Ectodermal cell (in vitro differentiated cells): ENCODE measurements around the gene HOXB5.

Experiments
- H3K27ac ChIP-seq: 2 replicates; pipeline ENCODE4 v1.7.0; 2013; ENCODE audit warnings: mild to moderate bottlenecking, low read depth, low read length; ENCODE audit not compliant: insufficient read depth, poor library complexity, severe bottlenecking
- H3K27me3 ChIP-seq: 2 replicates; pipeline ENCODE4 v1.7.0; 2013; ENCODE audit warnings: mild to moderate bottlenecking, low read length; ENCODE audit not compliant: insufficient read depth, control insufficient read depth, poor library complexity, severe bottlenecking
- H3K36me3 ChIP-seq: one replicate; pipeline ENCODE4 v1.7.0; 2013; ENCODE audit warnings: low read length; ENCODE audit not compliant: control insufficient read depth, insufficient read depth
- H3K4me1 ChIP-seq: one replicate; pipeline ENCODE4 v1.7.0; 2013; ENCODE audit warnings: low read length; ENCODE audit not compliant: control insufficient read depth, insufficient read depth
- H3K4me3 ChIP-seq: 2 replicates; pipeline ENCODE4 v1.7.0; 2013; ENCODE audit warnings: low read depth, low read length, control low read depth; ENCODE audit not compliant: insufficient read depth
- H3K9me3 ChIP-seq: 2 replicates; pipeline ENCODE4 v1.7.0; 2013; ENCODE audit warnings: mild to moderate bottlenecking, low read length, moderate library complexity; ENCODE audit not compliant: control insufficient read depth
- WGBS, 2 experiments: methylation state at CpG; one replicate each; pipeline ENCODE4 v1.1.7; 2013; ENCODE audit warnings: missing lambda C conversion rate in 2 of 2; 5-methylcytosine and 5-hydroxymethylcytosine counted together

HOXB5 gene

DNA sequence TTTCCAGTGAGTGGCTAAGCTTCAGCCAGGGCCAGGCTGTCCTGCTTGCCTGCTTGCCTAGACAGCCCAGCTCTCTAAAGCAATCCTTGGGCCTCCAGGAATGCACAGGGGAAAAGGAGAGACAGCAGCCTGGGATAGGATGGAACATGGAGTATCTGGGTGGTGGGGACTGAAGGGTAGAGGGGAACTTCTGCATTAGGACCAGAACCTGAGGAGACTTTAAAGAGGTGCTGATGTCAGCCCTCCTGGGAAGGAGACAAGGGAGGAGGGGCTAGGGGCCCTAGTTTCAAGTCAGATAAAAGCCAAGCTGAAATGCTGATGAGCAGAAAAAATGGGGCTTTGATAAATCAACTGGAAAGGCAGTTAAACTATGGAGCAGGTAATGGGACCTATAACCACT lies 15.5 kb upstream of the HOXB5 start:
- H3K36me3 ChIP-seq = no peaks in the 10 kb centered on the region
- H3K9me3 ChIP-seq = no peaks in the 10 kb centered on the region
- no peak overlapping the region for H3K27ac ChIP-seq
- no peak overlapping the region for H3K4me3 ChIP-seq
- H3K4me1 ChIP-seq = peaks cover 7% of the 10 kb centered on the region
- peaks cover 100% of the 10 kb centered on the region for H3K27me3 ChIP-seq

DNA sequence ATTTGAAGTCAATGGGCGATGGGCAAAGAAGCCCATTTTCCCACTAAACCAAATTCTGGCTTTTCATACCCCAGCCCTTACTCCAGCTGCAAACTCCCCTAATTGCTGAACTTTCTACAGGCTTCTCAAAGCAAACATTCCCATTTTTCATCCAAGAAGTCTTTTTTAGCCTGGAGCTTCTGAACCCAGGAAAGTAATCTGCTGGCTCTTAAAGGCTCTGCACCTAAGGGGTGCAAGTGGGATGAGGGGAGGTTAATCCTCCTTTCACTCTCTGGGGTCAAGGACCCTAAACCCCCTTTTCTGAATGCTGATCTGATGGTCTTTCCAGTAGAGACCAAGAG lies 14.9 kb upstream of the HOXB5 start:
- Histone ChIP-seq H3K9me3 (no peaks in the 10 kb centered on the region), H3K4me3 (no peak overlapping the region), H3K4me1 (peaks cover 7% of the 10 kb centered on the region), H3K27me3 (peaks cover 100% of the 10 kb centered on the region), H3K27ac (no peak overlapping the region), H3K36me3 (no peaks in the 10 kb centered on the region)
- 42% methylated on average over 1 of the region's 1 CpG for WGBS, 2 experiments

DNA sequence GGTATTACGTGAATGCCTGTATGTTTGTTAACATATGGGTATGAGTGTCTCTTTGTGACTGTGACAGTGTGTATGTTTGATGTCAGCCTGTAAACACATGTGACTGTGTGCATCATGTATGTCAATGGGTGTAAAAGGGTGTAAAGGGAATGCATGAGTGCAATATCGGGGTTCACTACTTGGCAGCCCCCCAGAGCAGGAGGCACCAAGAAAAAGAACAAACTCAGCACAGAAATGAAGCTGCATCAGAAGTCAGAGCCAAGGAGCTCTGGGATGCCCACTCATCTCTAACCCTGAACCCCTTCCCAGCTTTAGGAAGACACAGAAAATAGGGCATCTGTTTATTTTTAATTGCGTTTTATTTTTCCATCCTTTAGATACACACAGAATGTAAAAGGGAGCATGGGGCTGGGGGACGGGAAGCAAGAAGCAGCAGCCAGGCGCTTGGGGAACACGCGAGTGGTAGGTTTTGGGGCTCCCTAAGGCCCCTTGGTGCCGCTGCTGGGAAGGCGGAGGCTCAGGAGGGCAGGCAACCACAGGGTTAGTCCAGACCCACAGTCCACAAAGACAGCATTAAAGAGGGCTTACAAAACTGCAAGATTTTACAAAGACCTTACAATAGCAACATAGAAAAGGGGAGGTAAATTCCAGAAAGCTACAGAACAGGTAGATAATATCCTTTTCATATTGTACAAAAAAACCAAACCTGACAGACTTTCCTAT lies 13.5 kb upstream of the HOXB5 start:
- 32% methylated on average over 8 to 9 of the region's 9 CpGs for WGBS, 2 experiments
- Histone ChIP-seq H3K27ac (no peak overlapping the region), H3K4me1 (peaks cover 7% of the 10 kb centered on the region), H3K36me3 (no peaks in the 10 kb centered on the region), H3K9me3 (no peaks in the 10 kb centered on the region), H3K27me3 (peaks cover 100% of the 10 kb centered on the region), H3K4me3 (no peak overlapping the region)

DNA sequence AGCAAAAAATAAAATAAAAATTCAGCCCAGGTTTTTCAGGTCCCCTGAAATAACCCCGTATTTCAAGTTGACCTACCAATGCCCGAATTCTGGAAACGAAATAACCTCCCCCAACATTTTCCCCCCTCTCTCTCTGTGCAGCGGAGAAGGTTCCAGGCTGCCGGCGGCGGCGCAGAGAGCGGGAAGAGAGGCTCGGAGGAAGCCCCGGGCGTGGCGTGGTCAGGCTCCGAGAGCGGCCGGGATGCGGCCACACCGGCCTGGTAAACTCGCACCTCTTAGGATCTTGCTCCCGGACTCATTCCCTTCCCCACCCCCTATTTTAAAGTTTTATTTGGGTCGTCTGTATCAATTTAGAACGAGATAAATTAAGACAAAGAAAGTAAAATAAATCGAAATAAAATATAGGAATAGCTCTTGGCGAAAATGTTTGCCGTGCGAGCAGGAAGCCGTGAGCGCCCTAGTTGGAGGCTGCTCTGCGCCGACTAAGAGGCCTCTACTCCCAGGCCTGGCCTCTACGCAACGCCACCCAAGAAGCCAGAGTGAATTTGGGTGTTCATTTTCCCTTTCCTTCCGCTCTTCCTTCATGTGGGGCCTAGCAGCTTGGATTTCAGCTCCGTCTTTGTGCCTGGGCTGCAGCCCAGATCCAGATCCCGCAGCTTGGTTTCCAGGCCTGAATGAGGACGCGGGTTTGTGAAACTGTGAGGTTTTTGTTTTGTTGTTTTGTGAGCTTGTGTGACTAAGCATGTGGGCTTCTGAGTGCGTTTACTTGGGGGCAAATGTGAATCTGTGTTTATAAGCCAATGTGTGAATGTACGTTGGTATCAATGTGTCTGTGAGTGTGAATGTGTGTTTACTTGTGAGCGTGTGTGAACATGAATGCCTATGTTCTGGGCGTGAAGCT lies 12.7 kb upstream of the HOXB5 start:
- Histone ChIP-seq H3K27me3 (peaks cover 100% of the 10 kb centered on the region), H3K27ac (no peak overlapping the region)
- 9 to 10% methylated on average over 38 to 41 of the region's 41 CpGs for WGBS, 2 experiments

DNA sequence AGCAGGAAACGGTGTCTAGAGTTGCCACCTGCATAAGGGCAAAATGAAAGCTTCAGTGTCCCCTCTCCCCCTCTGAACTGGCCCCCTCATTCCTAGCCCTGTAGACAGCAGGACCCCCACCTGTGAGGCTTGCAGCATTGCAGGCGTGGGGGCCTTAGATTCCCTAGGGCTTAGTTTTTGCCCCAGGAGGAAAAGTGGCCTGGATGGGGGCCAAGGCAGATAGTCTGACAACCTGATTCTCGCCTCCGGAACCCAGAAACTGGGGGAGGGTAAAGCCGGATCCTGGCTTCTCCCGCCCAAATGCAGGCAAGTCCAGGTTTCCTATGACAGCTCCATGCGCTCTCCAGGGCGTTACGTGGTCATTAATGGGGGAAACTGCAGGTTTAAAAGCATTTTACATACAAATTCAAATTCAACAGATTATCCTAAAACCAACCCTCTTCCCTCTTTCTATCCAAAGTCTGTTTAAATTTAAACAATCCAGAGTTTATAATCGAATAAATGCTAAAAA lies 11.9 kb upstream of the HOXB5 start:
- Histone ChIP-seq H3K4me1 (peaks cover 5% of the 10 kb centered on the region), H3K4me3 (no peak overlapping the region), H3K27ac (no peak overlapping the region), H3K36me3 (no peaks in the 10 kb centered on the region), H3K27me3 (peaks cover 100% of the 10 kb centered on the region), H3K9me3 (no peaks in the 10 kb centered on the region)
- 8% methylated on average over 10 of the region's 10 CpGs for WGBS, 2 experiments

More for the DNA sequence above, 12.7 kb upstream of the HOXB5 start:
- peaks cover 7% of the 10 kb centered on the region for H3K4me1 ChIP-seq
- H3K4me3 ChIP-seq = no peak overlapping the region
- H3K36me3 ChIP-seq = no peaks in the 10 kb centered on the region
- H3K9me3 ChIP-seq = no peaks in the 10 kb centered on the region

DNA sequence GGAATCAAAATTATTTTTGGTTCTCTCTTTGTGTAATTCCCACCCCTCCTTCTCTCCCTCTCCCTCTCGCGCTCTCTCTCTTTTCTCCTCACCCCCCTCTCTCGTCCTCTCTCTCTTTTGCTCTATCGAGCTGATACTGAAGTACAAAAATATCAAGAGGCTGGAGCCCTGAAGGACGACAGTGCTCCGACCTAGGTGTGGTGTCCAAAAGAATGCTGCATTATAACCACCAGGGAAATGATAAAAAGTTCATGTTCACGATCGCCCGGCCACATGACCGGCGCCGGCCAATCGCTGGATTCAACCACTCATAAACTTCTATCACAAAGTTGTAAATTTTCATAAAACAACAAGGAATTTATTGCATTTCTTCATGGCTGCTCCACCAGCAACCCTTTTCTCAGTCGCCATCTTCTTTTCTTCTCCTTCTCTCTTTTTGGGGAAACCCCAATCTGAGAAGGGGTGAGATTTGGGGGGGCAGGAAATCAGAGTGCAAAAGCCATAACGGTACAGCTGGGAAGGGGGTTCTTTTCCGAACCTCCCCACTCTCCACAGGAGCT lies 11.3 kb upstream of the HOXB5 start, which contains the start of gene HOXB6:
HOXB6 (minus strand) TSS at position 217 of the 560 bp plus-strand sequence. CDS start 6,836 bp downstream, outside the sequence.
- Histone ChIP-seq H3K27ac (no peak within 1 kb of the TSS), H3K4me1 (no peaks in the 10 kb centered on the region), H3K27me3 (peaks cover 100% of the 10 kb centered on the region), H3K9me3 (no peaks in the 10 kb centered on the region), H3K4me3 (no peak within 1 kb of the TSS), H3K36me3 (no peaks in the 10 kb centered on the region)
- WGBS, 2 experiments = 17% methylated on average over 16 of the region's 16 CpGs

DNA sequence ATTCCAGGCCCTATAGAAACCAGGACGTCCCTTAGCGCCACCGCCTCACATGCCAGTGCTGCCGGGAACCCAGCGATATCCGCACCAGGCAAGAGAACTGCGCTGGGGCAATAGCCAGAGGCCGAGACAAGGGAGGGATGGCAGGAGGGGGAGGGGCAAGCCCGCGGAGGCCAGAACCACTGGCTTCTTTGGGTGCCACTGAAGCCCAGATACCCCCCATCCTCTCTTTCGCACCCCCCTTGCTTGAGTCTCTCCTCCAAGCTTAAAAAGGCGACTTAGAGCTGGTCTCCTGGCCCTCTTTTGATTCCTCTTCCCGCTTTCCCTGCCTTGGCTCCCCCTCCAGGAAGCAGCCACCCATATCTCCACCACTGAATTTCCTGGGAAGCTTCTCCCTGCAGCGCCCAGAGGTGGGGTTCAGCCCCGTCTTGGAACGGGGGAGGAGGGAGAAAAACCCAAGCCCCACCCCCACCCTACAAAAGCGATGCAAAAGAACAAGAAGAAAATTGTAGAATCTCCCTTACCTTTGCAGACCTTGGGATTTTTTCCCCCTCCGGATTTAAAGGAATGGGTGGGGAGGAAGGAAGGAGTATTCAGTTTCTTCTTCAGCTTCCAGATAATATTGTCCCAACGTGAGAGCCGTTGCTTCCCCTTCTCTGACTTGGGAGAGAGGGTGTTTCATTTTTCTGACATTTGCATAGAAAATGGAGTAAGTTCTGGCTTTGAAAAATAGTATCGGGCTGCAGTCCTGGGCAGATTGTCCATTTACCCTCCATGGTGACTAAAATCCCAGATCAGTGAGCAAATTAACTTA lies 10.6 kb upstream of the HOXB5 start:
- Histone ChIP-seq H3K27me3 (peaks cover 100% of the 10 kb centered on the region), H3K27ac (no peak overlapping the region), H3K36me3 (no peaks in the 10 kb centered on the region), H3K4me3 (no peak overlapping the region), H3K4me1 (no peaks in the 10 kb centered on the region), H3K9me3 (no peaks in the 10 kb centered on the region)
- 3 to 6% methylated on average over 19 of the region's 21 CpGs for WGBS, 2 experiments

DNA sequence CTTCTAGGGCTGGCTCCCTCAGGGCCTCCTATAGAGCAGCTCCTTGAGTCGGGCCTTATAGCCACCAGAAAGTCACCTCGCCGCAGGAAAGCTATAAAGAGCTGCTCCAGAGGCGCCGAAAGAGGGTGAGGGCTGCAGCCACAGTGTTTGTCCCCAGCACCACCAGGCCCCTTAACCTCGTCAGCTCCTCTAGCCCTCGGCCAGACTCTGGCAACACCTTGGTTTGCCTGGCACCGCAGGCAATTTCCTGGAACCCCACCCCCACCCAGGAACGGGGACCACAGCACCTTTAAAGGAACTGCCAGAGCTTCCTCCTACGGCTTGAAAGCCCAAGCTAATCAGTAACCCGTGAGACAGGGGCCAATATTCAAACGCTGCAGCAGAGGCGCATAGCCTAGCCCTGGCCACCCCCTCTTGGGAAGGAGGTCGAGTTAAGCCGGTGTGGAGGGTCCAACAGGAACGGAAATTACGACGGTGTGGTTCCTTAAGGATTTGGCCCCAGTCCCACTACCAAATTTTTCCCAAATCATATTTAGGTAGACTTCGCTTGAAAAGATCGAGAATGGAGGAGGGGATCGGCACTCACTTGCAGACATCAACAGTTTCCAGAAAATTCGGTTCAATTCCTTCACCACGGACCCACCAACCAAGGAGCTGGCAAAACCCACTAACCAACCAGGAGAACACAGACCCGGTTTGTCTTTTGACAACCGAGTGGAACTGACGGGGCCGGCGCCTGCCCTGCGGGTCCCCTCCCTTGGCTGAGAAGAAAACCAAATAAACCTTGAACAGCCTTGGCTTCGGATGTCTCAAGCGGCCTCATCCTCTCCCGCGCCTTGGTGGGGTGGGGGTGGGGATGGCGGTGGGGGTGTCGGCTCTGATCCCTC lies 8.2 kb upstream of the HOXB5 start:
- Histone ChIP-seq H3K9me3 (no peaks in the 10 kb centered on the region), H3K36me3 (no peaks in the 10 kb centered on the region), H3K4me1 (no peaks in the 10 kb centered on the region), H3K27me3 (peaks cover 100% of the 10 kb centered on the region), H3K27ac (no peak overlapping the region), H3K4me3 (no peak overlapping the region)
- 9 to 11% methylated on average over 35 of the region's 35 CpGs for WGBS, 2 experiments

DNA sequence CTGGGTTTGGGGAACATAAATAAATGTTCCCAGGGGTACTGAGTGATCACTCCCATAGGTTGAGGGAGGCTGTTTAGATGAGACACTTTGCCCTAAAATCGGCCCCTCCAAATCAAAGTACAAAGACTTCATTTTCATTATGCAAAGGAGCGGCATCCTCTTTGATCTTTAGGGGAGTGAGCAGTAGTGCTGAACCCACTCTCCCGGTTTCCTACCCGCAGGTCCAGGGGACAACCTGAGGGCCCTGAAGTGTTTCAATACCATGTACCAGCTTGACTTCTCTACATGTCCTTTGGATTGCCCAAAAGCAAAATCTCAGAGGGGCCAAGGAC lies 7.6 kb upstream of the HOXB5 start:
- H3K4me3 ChIP-seq = no peak overlapping the region
- peaks cover 100% of the 10 kb centered on the region for H3K27me3 ChIP-seq
- no peaks in the 10 kb centered on the region for H3K4me1 ChIP-seq
- H3K27ac ChIP-seq = no peak overlapping the region
- H3K9me3 ChIP-seq = no peaks in the 10 kb centered on the region
- no peaks in the 10 kb centered on the region for H3K36me3 ChIP-seq
- WGBS, 2 experiments = 13 to 18% methylated on average over 4 of the region's 4 CpGs
